Measurements from ENCODE around the gene UGT1A7. TPM values are rescaled to one million over a fixed set of nuclear protein-coding genes. Genes with fewer than 3 reads are reported as not detected.
A peak's percentile ranks its signal among the peaks of the same experiment; 100 is the strongest.

UGT1A7 gene
- total and polyA plus RNA-seq, 9 of the 15 experiments (the other 6 are each of a cell fraction or from before 2014, with no cell fraction given), result not detected

DNA sequence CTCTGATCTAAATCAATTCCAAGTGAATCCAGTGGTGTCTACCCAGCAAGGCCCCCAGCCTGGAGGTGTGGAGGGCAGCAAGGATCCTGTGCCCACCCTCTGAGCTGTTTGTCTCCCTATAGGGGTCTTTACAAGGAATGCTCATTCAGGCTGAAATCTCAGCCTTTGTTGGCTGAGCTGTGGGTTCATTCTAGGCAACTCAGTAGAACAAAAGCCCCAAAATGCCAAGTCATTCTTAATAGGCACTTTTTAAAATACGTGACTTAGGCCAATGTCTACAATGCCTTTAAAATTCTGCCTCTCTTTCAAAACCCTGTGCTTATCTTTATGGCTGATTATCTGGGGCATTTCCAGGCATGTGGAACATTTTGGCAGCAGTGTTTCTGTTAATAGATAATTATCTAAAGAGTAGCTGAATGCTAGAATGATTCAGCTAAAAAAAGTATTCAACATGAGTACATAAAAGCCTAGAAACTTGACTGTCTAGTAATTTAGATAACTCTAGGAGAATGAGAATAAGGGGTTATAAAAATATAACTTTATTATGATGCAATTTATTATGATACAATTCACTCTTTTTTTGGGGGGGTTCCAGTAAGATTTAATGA is 18.4 kb downstream of the UGT1A7 start (continued):
- TF ChIP-seq, protein P1, sequence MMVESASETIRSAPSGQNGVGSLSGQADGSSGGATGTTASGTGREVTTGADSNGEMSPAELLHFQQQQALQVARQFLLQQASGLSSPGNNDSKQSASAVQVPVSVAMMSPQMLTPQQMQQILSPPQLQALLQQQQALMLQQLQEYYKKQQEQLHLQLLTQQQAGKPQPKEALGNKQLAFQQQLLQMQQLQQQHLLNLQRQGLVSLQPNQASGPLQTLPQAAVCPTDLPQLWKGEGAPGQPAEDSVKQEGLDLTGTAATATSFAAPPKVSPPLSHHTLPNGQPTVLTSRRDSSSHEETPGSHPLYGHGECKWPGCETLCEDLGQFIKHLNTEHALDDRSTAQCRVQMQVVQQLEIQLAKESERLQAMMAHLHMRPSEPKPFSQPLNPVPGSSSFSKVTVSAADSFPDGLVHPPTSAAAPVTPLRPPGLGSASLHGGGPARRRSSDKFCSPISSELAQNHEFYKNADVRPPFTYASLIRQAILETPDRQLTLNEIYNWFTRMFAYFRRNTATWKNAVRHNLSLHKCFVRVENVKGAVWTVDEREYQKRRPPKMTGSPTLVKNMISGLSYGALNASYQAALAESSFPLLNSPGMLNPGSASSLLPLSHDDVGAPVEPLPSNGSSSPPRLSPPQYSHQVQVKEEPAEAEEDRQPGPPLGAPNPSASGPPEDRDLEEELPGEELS (CRISPR knock-in tag; IDR thresholded peaks at IDR 0.05; ENCODE audit: borderline replicate concordance), result no peak
- no peak for TF ChIP-seq ZNF609 (CRISPR knock-in tag; IDR thresholded peaks at IDR 0.05; ENCODE audit: borderline replicate concordance)
- TF ChIP-seq DPF2 (IDR thresholded peaks at IDR 0.05), result peak; percentile 75; the same call in 1 of the 2 replicates
- TF ChIP-seq EP400 (IDR thresholded peaks at IDR 0.05), result peak; percentile 42; the same call in 1 of the 2 replicates
- no peak for TF ChIP-seq PCBP2 (IDR thresholded peaks at IDR 0.05; ENCODE audit: low read depth, low read length, poor library complexity, severe bottlenecking)
- TF ChIP-seq SRSF3 (IDR thresholded peaks at IDR 0.05; ENCODE audit: insufficient read depth, low read length), result no peak
- no peak for TF ChIP-seq HNRNPK (IDR thresholded peaks at IDR 0.05; ENCODE audit: low read depth, low read length, poor library complexity, severe bottlenecking)
- no peak for TF ChIP-seq FOXP1 (CRISPR knock-in tag; IDR thresholded peaks at IDR 0.05)
- no peak for TF ChIP-seq CREB3L1 (IDR thresholded peaks at IDR 0.05; ENCODE audit: borderline replicate concordance, low read depth)
- no peak for TF ChIP-seq POLR2G (IDR thresholded peaks at IDR 0.05; ENCODE audit: low read depth, low read length)
- peak; percentile 44; the same call in 1 of the 2 replicates for TF ChIP-seq HDAC2 (IDR thresholded peaks at IDR 0.05)
- TF ChIP-seq KDM2B (CRISPR knock-in tag; IDR thresholded peaks at IDR 0.05), result no peak
- no peak for TF ChIP-seq PHF20 (IDR thresholded peaks at IDR 0.05; ENCODE audit: partially characterized antibody)
- no peak for TF ChIP-seq ZNF140 (CRISPR knock-in tag; IDR thresholded peaks at IDR 0.05)
- no peak for TF ChIP-seq MBD2 (IDR thresholded peaks at IDR 0.05; ENCODE audit: borderline replicate concordance, low read depth)
- no peak for TF ChIP-seq SMAD2 (IDR thresholded peaks at IDR 0.05; ENCODE audit: low read depth, low read length)
- peak; percentile 93 for TF ChIP-seq C11orf30 (IDR thresholded peaks at IDR 0.05; ENCODE audit: low read depth)
- TF ChIP-seq MAX (CRISPR knock-in tag; IDR thresholded peaks at IDR 0.05), result no peak
